GM18508 (cell line): Measurements from ENCODE around the gene SNX6.
"Not testable (repeated sequence)": the region's sequence is repeated elsewhere in the genome, so short reads cannot be mapped to it uniquely, and the experiment has no call there.

Source experiments
- ATAC-seq: cut with Tn5 transposase; IDR thresholded peaks from one replicate; pipeline ENCODE4 v1.9.1; 2021; ENCODE audit warnings: moderate number of reproducible peaks; ENCODE audit not compliant: insufficient read depth, unreplicated experiment

The SNX6 gene

DNA sequence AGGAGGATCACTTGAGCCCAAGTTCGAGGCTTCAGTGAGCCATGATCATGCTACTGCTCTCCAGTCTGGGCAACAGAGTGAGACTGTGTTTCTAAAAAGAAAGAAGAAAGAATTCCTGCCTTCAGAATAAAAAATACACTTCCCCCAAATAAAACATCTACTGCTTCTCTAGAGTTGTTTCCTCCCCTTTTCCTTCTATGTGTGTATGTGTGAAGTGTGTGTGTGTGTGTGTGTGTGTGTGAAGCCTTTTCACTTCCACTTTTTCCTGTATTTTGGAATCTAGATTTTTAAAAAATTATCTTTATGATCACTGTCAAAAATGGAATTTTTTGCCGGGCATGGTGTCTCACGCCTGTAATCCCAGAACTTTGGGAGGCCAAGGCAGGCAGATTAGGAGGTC lies 12.6 kb upstream of the SNX6 start:
- ATAC-seq = no peak

DNA sequence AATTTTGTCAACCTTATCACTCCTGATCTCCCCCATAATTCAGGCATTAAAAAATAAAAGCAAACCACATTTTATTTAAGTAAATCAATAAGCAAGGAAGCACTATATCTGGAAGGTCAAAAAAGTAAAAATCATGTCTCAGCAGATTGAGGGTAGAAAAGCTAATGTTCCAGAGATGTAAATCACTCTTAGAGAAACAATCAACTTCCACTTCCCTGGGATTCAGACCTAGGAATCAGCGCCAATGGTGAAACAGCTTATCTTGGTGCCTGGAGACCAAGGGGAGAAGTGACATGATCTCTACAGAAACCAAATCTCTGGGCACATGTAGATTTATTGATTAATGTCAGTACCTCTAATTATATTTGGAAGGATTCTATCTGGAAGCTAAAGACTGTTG lies 10.9 kb upstream of the SNX6 start:
- no peak for ATAC-seq

DNA sequence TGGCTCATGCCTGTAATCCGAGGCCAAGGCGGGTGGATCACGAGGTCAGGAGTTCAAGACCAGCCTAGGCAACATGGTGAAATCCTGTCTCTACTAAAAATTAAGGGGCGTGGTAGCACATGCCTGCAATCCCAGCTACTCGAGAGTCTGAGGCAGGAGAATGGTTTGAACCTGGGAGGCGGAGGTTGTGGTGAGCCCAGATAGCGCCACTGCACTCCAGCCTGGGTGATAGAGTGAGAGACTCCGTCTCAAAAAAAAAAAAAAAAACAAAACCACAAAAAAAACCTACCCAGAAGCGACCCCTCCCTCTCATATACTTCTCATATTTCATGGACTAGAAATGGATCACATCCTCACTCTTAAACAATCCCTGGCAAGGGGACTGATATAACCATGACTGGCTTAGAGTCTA lies 4.4 kb upstream of the SNX6 start:
- ATAC-seq = not testable (repeated sequence)

DNA sequence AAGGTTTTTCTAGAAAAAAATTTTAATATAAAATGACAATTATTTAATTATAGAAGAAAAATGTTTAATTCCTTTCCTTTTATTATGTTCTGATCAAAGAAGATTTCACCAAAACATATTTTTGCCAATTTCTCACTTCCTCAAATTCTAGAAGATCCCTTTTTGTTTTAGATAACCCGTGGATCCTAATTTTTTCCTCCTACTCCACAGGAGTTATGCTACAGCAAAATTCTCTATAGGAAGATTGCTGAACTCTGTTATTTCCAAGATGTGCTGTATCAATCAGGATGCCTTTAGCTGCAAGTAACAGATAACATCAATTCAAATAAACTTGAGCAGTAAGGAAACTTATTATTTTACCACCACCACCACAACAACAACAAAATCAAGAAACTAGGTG lies 3.8 kb upstream of the SNX6 start:
- ATAC-seq = no peak

DNA sequence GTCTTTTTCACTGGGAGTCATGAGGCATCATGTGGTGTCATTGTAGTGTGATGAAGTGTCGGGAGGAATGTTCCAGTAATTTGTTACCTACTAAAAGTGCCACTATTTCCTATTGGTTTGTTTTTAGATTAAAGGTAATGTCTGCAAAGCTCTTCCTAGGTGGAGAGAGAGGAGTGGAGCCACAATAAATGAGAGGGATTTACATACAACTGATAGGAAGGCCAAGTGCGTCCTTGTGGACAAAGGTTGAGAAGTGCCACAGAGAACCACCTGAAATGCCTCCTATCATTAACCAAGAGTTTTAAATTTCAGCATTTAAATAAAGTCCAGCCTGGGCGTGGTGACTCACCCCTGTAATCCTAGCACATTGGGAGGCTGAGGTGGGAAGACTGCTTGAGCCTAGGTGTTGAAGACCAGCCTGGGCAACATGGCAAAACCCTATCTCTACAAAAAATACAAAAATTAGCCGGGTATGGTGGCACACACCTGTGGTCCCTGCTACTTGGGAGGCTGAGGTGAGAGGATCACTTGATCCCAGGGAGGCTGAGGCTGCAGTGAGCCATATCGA lies 2.5 kb upstream of the SNX6 start:
- ATAC-seq = no peak

DNA sequence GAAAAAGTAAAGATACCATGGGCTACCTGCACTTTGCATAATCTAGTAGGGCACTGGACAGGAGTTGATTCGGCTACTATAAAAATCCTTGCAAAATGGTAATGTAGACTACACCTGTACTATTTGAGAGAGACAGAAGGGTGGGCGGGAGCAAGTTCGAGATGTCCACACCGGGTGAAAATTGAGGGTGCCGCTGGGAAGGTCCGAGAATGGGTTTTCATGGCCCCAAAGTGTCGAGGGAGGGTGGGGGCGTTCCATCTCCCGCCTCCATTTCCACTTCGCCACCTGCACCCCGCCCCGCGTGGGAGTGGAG lies 648 bp downstream of the SNX6 start:
- ATAC-seq = no peak

DNA sequence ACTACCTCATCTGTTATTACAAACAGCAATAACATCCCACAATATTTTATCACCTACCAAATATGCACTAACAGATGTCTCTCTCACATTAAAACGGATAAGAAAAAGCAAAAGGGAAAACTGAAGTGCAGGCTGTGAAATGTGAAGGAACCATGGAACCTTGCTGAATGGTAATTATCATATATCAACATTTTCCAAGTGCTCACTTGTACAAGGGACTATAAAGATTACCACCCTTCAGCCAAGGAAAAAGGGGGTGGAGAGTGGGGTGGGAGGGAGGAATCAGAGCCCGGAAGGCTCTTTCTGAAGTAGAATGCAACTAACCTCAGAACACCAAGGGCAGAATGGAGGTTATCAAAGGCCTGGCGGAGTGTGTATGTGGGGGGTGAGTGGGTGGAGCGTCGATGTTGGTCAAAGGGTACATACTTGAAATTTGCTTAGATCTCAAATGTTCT lies 1.2 kb downstream of the SNX6 start:
- no peak for ATAC-seq

DNA sequence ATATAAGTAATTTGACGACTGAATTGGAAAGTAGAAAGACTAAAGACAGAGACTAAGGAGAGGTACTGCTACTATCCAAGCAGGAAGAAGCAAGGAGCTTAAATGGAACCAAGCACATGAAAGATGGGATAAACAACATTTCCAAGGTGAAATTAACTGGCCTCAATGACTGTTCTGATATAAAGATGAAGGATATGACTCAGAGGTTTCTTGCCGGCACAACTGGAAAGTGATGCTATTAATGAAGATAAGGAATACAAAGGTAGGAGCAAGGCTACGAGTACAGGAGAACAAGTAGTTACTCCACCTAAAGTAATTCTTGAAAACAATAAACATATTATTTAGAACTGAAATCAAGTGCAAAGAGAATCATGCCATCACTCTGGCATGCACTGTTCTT lies 6.4 kb downstream of the SNX6 start:
- ATAC-seq = no peak

DNA sequence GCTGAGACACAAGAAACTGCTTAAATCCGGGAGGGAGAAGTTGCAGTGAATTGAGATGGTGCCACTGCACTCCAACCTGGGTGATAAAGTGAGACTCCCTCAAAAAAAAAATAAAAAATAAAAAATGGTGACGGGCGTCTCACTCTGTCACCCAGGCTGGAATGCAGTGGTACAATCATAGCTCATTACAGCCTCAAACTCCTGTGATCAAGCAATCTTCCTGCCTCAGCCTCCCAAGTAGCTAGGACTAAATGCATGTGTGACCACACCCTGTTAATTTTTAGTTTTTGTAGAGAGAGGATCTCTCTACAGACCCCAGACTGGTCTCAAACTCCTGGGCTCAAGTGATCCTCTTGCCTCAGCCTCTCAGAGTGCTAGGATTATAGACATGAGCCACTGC lies 9.1 kb downstream of the SNX6 start:
- ATAC-seq = no peak

DNA sequence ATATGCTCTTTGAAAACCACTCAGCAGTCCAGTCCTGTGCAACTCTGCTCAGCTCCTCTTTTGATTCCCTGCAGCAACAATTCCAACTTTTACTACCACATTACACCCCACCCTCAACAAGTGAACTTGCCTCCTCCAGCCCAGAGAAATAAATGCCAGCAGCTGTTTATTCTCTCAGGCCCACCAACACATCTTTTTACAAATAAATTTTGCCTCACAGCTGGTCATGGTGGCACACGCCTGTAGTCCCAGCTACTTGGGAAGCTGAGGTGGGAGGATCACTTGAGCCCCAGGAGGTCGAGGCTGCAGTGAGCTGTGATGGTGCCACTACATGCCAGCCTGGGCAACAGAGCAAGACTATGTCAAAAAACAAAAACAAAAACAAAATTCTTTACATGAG lies 9.8 kb downstream of the SNX6 start:
- no peak for ATAC-seq

DNA sequence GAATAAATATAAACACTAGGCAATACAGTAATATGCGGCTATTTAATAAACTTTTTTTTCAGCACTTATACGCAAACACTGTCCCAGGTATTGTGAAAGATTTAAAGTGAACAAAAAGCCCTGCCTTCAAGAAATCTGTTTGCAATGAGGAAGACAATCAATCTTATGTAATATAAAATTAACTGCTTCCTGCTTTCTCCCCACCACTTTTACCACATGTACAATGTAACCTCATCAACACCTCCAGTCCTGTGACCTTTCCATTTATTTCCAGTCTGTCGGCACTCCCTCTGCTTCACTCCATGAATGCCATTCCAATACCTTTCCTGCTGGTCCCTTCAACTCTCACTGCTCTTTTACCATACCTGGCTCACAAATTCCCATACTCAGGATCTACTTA lies 10.5 kb downstream of the SNX6 start:
- no peak for ATAC-seq

DNA sequence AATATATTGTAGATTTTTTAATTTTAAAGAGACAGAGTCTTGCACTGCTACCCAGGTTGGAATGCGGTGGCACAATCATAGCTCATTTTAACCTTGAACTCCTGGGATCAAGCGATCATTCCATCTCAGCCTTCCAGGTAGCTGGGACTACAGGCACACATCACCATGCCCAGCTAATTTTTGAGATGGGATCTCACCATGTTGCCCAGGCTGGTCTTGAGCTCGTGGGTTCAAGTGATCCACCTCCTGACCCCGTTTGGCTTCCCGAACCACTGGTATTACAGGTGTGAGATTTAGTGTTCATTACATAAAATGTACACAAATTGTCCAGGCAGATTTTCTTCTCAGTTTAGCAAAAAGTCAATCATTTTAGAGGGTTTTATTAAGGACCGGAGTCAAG lies 13.6 kb downstream of the SNX6 start:
- no peak for ATAC-seq

DNA sequence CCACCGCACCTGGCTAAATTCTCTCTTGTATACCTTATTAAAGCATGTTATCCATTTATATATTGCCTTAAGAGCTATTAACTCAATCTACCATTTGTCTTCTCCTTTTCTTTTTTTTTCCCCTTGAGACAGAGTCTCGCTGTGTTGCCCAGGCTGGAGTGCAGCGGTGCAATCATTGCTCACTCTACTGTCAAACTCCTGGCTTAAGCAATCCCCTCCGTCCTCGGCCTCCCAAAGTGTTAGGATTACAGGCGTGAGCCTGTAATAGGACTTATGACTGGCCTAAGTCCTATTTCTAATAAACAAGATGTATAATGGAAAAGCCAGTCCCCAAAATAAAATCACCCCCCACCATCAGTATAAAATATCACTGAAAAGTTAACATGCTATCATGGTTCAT lies 14.4 kb downstream of the SNX6 start:
- ATAC-seq = no peak

DNA sequence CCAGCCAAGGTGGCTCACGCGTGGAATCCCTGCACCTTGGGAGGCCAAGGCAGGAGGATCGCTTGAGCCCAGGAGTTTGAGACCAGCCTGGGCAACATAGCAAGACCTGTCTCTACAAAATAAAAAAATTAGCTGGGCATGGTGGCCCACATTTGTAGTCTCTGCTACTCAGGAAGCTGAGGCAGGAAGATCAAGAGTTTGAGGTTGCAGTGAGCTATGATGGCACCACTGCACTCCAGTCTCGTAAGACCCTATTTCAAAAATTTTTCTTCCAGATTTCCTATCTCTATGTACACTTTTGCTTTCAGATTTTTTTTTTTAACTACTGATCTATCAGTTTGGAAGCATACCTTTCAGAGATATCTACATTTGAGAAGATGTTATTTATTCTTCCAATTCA lies 15.3 kb downstream of the SNX6 start:
- no peak for ATAC-seq

DNA sequence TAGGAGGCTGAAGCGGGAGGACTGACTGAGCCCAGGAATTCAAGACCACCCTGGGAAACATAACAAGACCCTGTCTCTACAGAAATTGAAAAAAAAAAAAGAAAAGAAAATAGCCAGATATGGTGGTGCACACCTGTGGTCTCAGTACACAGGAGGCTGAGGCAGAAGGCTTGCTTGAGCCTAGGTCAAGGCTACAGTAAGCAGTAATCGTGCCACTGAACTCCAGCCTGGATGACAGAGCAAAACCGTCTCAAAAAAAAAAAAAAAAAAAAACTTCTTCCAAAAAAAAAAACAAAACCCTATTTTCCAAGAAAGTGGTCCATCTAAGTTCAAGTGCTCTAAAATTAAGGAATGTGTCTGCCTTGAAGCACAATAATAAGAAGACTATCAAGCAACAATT lies 19.8 kb downstream of the SNX6 start:
- ATAC-seq = no peak

DNA sequence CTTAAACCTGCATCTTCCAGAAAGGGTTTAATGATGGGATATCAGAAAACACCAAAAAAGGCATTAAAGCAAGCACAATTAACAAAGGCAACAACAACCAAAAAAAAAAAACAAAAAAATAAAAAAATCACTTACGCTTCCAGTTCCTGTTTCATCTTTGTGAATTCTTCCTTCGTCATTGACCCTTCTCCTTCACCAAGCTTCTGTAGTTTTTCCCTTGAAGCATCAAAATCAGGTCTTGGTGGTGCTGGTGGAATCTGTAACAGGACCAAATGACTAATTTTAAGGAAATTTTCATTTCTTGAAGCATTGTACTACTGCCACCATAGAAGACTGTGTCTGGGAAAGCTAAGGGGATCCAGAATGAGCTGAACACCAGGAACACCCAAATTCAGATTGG lies 24.5 kb downstream of the SNX6 start:
- no peak for ATAC-seq

DNA sequence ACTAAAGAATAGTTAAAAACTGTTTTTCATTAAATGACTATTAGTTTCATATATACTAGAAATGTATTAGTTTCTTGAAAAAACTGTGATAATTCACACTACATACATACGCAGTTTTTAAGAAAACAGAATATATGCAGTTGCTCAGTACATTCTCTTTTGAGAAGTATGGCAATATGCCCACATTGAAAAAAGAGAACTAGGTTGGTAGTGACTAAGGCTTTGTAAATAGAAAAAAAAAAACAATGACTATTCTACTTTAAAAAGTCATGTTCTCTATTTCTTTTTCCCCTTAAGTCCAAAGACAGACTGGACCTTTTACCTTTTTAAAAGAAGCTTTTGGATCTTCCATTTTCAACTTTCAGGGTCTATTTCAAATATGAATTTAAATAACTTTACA lies 25.0 kb downstream of the SNX6 start:
- ATAC-seq = no peak

DNA sequence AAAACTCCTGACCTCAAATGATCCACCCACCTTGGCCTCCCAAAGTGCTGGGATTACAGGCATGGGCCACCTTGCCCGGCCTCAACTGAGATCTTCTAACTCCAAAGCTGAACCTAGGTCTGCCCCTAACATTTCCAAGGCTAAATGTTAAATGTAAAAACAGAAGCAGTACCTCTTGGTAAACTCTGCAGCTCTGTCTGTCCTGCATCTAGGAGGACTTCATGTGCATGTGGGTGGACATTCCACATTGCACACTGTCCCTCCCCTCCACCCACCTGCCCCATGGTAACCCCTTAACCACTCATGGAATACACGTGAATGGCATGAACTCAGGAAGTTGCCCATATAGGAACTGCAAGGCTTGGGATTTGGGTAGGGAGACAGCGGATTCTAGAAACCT lies 33.1 kb downstream of the SNX6 start:
- ATAC-seq = no peak

DNA sequence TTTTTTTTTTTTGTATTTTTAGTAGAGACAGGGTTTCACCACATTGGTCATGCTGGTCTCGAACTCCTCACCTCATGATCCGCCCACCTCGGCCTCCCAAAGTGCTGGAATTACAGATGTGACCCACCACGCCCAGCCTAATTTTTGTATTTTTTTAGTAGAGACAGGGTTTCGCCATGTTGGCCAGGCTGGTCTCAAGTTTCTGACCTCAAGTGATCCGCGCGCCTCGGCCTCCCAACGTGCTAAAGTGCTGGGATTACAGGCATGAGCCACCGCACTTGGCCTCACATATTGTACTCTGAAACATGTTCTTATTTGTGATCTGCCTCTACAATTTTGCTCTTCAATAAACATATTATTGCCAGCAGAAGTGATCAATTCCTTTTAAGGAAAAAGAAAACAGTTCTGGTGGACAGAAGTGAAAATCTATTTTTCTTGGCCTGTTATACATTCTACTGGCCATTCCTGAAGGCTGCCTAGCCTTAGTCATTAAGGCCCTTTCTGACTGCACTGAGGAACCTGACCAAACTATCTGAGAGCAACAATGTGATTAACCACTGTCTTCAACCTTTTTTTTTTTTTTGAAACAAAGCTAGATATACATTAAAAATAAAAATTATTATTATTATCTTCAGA lies 36.1 kb downstream of the SNX6 start:
- no peak for ATAC-seq

DNA sequence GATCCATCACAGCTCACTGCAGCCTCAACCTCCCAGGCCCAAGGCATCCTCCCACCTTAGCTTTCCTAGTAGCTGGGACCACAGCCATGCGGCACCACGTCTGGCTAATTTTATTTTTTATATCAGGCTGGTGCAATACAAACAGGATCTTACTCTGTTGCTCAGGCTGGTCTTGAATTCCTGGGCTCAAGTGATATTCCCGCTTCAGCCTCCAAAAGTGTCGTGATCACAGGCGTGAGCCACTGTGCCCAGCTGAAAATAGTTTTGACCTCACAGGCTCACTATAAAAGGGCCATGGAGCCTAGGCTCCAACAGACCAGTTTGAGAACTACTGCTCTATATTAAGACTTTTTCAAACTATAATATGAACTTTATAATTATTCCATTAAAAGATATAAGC lies 37.3 kb downstream of the SNX6 start:
- ATAC-seq = no peak

DNA sequence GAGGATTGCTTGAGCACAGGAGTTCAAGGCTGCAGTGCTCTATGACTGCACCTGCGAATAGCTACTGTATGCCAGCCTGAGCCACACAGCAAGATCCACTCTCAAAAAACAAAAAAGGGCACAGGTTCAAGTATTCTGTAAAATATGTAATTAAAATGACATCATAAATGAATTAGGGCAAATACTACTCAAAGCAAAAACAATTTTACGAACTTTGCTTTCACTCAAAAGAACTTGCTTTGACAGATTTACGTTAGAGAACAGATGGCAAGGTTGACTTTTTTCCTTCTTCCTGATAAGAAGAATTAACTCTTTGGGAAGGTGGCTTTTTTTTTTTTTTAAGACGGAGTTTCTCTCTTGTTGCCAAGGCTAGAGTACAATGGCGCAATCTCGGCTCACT lies 46.4 kb downstream of the SNX6 start:
- ATAC-seq = no peak

DNA sequence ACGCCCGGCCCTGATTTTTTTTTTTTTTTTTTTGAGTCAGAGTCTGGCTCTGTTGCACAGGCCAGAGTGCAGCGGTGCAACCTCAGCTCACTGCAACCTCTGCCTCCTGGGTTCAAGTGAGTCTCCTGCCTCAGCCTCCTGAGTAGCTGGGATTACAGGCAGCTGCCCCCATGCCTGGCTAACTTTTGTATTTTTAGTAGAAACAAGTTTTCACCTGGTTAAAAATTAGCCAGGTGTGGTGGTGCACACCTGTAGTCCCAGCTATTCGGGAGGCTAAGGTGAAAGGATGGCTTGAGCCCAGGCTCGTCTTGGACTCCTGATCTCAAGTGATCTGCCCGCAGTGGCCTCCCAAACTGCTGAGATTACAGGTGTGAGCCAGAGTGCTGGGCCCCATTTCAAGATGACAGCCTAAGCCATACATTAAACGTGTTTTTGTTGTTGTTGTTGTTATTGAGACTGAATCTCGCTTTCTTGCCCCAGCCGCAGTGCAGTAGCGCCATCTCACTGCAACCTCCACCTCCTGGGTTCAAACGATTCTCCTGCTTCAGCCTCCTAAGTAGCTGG lies 47.7 kb downstream of the SNX6 start:
- no peak for ATAC-seq
